ENCODE data around the gene CBLN2.

DNA sequence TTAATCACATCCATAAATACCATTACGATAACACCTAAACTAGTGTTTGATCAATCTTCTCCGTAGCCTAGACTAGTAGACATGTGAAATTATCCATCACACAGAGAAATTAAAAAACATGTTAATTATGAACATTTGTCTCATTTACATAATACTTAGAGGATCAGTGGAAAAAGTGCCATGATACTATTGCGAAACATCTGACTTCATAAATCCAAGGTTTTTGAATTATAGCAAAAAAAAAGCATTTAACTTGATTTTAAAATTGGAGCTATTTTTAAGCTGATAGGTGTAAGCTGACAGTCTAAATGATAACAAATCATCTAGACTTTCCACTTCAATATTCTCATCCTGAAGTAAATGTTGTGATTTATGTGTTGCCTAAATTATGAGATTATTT, 51.6 kb downstream of the CBLN2 start:
- TF ChIP-seq, protein P1, sequence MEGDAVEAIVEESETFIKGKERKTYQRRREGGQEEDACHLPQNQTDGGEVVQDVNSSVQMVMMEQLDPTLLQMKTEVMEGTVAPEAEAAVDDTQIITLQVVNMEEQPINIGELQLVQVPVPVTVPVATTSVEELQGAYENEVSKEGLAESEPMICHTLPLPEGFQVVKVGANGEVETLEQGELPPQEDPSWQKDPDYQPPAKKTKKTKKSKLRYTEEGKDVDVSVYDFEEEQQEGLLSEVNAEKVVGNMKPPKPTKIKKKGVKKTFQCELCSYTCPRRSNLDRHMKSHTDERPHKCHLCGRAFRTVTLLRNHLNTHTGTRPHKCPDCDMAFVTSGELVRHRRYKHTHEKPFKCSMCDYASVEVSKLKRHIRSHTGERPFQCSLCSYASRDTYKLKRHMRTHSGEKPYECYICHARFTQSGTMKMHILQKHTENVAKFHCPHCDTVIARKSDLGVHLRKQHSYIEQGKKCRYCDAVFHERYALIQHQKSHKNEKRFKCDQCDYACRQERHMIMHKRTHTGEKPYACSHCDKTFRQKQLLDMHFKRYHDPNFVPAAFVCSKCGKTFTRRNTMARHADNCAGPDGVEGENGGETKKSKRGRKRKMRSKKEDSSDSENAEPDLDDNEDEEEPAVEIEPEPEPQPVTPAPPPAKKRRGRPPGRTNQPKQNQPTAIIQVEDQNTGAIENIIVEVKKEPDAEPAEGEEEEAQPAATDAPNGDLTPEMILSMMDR (IDR thresholded peaks at IDR 0.05; ENCODE audit: low read depth, low read length, missing input control): no peak
- TF ChIP-seq GABPA (IDR thresholded peaks at IDR 0.05 in 1 of 2, conservative IDR thresholded peaks at IDR 0.05 in 1 of 2): no peak
- TF ChIP-seq, protein P2, sequence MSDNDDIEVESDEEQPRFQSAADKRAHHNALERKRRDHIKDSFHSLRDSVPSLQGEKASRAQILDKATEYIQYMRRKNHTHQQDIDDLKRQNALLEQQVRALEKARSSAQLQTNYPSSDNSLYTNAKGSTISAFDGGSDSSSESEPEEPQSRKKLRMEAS (IDR thresholded peaks at IDR 0.05): no peak

All from liver (tissue), 3 donors.